H9 (cell line): ENCODE measurements around the gene COPS8. TPM values are rescaled to one million over a fixed set of nuclear protein-coding genes. Genes with fewer than 3 reads are reported as not detected.

Source experiments
- DNase-seq: peaks from one replicate; pipeline ENCODE4 v3.0.0-alpha.2; 2017
- H2AFZ ChIP-seq: one replicate; pipeline ENCODE4 v1.6.1; 2013; ENCODE audit warnings: mild to moderate bottlenecking, low read length, control low read depth, moderate library complexity
- H2AK5ac ChIP-seq: 2 replicates; pipeline ENCODE4 v1.6.1; 2013; ENCODE audit warnings: low read length, control low read depth, mixed read lengths; ENCODE audit not compliant: insufficient read length
- H2BK120ac ChIP-seq: one replicate; pipeline ENCODE4 v1.6.1; 2013; ENCODE audit warnings: low read depth, mild to moderate bottlenecking, low read length, control low read depth, inconsistent platforms; ENCODE audit not compliant: poor library complexity, severe bottlenecking
- H2BK12ac ChIP-seq: 2 replicates; pipeline ENCODE4 v1.6.1; 2013; ENCODE audit warnings: low read length, control low read depth, mixed read lengths, low read depth; ENCODE audit not compliant: insufficient read length
- H2BK15ac ChIP-seq: 2 replicates; pipeline ENCODE4 v1.6.1; 2013; ENCODE audit warnings: low read depth, low read length, control low read depth
- H2BK20ac ChIP-seq: one replicate; pipeline ENCODE4 v1.6.1; 2013; ENCODE audit warnings: low read depth, mild to moderate bottlenecking, low read length, control low read depth, inconsistent platforms; ENCODE audit not compliant: poor library complexity, severe bottlenecking
- H2BK5ac ChIP-seq: 2 replicates; pipeline ENCODE4 v1.6.1; 2013; ENCODE audit warnings: low read length, control low read depth, mixed read lengths; ENCODE audit not compliant: insufficient read length
- H3K14ac ChIP-seq: 2 replicates; pipeline ENCODE4 v1.6.1; 2013; ENCODE audit warnings: low read length, control low read depth; ENCODE audit not compliant: insufficient read depth
- H3K18ac ChIP-seq: 2 replicates; pipeline ENCODE4 v1.6.1; 2013; ENCODE audit warnings: low read depth, mild to moderate bottlenecking, mixed read lengths, low read length, control low read depth; ENCODE audit not compliant: insufficient read length
- H3K23ac ChIP-seq: 2 replicates; pipeline ENCODE4 v1.6.1; 2013; ENCODE audit warnings: low read length, control low read depth, mixed read lengths, low read depth; ENCODE audit not compliant: insufficient read length
- H3K23me2 ChIP-seq: 2 replicates; pipeline ENCODE4 v1.6.1; 2013; ENCODE audit warnings: low read depth, mild to moderate bottlenecking, mixed read lengths, low read length, control low read depth; ENCODE audit not compliant: insufficient read length, poor library complexity, severe bottlenecking
- H3K27ac ChIP-seq: 2 replicates; pipeline ENCODE4 v1.5.1; 2013; ENCODE audit warnings: low read length, control low read depth, mixed read lengths, low read depth; ENCODE audit not compliant: insufficient read length
- H3K27me3 ChIP-seq: 2 replicates; pipeline ENCODE4 v1.6.1; 2013; ENCODE audit warnings: low read length, control low read depth, inconsistent platforms; ENCODE audit not compliant: insufficient read depth
- H3K4ac ChIP-seq: 2 replicates; pipeline ENCODE4 v1.6.1; 2013; ENCODE audit warnings: low read depth, mild to moderate bottlenecking, control low read depth, inconsistent platforms, low read length, moderate library complexity
- H3K4me1 ChIP-seq: 2 replicates; pipeline ENCODE4 v1.6.1; 2013; ENCODE audit warnings: low read length, control low read depth, inconsistent platforms; ENCODE audit not compliant: insufficient read depth
- H3K4me2 ChIP-seq: 2 replicates; pipeline ENCODE4 v1.6.1; 2013; ENCODE audit warnings: low read length, control low read depth, mixed read lengths; ENCODE audit not compliant: insufficient read length, insufficient read depth
- H3K56ac ChIP-seq: 2 replicates; pipeline ENCODE4 v1.6.1; 2013; ENCODE audit warnings: low read depth, mild to moderate bottlenecking, mixed read lengths, low read length, control low read depth; ENCODE audit not compliant: insufficient read length
- H3K79me1 ChIP-seq: 2 replicates; pipeline ENCODE4 v1.6.1; 2013; ENCODE audit warnings: low read depth, mild to moderate bottlenecking, moderate library complexity, low read length, control low read depth, inconsistent platforms; ENCODE audit not compliant: insufficient read depth, poor library complexity, severe bottlenecking
- H3K79me2 ChIP-seq: 2 replicates; pipeline ENCODE4 v1.6.1; 2013; ENCODE audit warnings: low read length, control low read depth, inconsistent platforms; ENCODE audit not compliant: insufficient read depth
- H3K9ac ChIP-seq: 2 replicates; pipeline ENCODE4 v1.6.1; 2013; ENCODE audit warnings: low read length, control low read depth, mixed read lengths; ENCODE audit not compliant: insufficient read length; ENCODE audit errors: extremely low read depth
- H3K9me3 ChIP-seq: one replicate; pipeline ENCODE4 v1.6.1; 2013; ENCODE audit warnings: low read depth, low read length, inconsistent platforms; ENCODE audit not compliant: control insufficient read depth
- H3T11ph ChIP-seq: one replicate; pipeline ENCODE4 v1.6.1; 2013; ENCODE audit warnings: mild to moderate bottlenecking, low read length, control low read depth, inconsistent platforms
- H4K20me1 ChIP-seq: one replicate; pipeline ENCODE4 v1.6.1; 2013; ENCODE audit not compliant: control insufficient read depth, insufficient read length, insufficient read depth
- H4K5ac ChIP-seq: 2 replicates; pipeline ENCODE4 v1.6.1; 2013; ENCODE audit warnings: low read depth, mild to moderate bottlenecking, mixed read lengths, low read length, control low read depth; ENCODE audit not compliant: insufficient read length
- H4K8ac ChIP-seq: replicated peaks from 2 replicates; pipeline ENCODE4 v1.6.1; 2013; ENCODE audit warnings: low read length, control low read depth, mixed read lengths, low read depth; ENCODE audit not compliant: insufficient read length
- H4K91ac ChIP-seq: 2 replicates; pipeline ENCODE4 v1.6.1; 2013; ENCODE audit warnings: low read depth, mild to moderate bottlenecking, moderate library complexity, mixed read lengths, low read length, control low read depth; ENCODE audit not compliant: insufficient read length
- H3K27ac Mint-ChIP-seq, 3 experiments: 2 replicates in 2 of 3; 3 replicates in 1 of 3; pipeline ENCODE4 v1.8.0; 2020 to 2021; ENCODE audit warnings: mixed read lengths in 3 of 3, mild to moderate bottlenecking in 1 of 3, moderate library complexity in 1 of 3
- H3K27me3 Mint-ChIP-seq: 2 replicates; pipeline ENCODE4 v1.8.0; 2021; ENCODE audit warnings: low read depth, mild to moderate bottlenecking, moderate library complexity, mixed read lengths
- H3K36me3 Mint-ChIP-seq, 3 experiments: 2 replicates in 2 of 3; 3 replicates in 1 of 3; pipeline ENCODE4 v1.8.0; 2020 to 2021; ENCODE audit warnings: low read depth in 3 of 3, mixed read lengths in 3 of 3; ENCODE audit not compliant: insufficient read depth in 1 of 3
- H3K4me1 Mint-ChIP-seq, 2 experiments: 2 replicates each; pipeline ENCODE4 v1.8.0; 2020; ENCODE audit warnings: mixed read lengths in 2 of 2
- H3K4me3 Mint-ChIP-seq, 2 experiments: 2 replicates in 1 of 2; 3 replicates in 1 of 2; pipeline ENCODE4 v1.8.0; 2020 to 2021; ENCODE audit warnings: mild to moderate bottlenecking in 2 of 2, mixed read lengths in 2 of 2, moderate library complexity in 1 of 2
- H3K9me3 Mint-ChIP-seq, 2 experiments: 2 replicates in 1 of 2; 3 replicates in 1 of 2; pipeline ENCODE4 v1.8.0; 2020; ENCODE audit warnings: mild to moderate bottlenecking in 2 of 2, mixed read lengths in 2 of 2, moderate library complexity in 1 of 2
- WGBS: extraction: QIAGEN DNeasy Blood & Tissue Kit; methylation state at CpG from one replicate; pipeline ENCODE4 v1.1.7; 2013; ENCODE audit warnings: missing lambda C conversion rate, low lambda C conversion rate, mixed read lengths; ENCODE audit not compliant: insufficient read length; ENCODE audit errors: extremely low coverage; 5-methylcytosine and 5-hydroxymethylcytosine counted together
- total RNA-seq: library from RNA; stranded (reverse); gene quantifications from 2 replicates; pipeline ENCODE4 v1.2.1, GENCODE V29; 2021
- TF ChIP-seq, protein P1 (sequence below): fragments of 200-600 bp; sonication (generic); conservative IDR thresholded peaks from 3 replicates; pipeline ENCODE4 v1.8.0; 2021; ENCODE audit warnings: antibody characterized with exemption, mild to moderate bottlenecking

The COPS8 gene
- total RNA-seq, 1 experiment from 2014 or later = 65.2 TPM

- H3K9me3 ChIP-seq = no peaks in the 10 kb centered on the region
- H2BK15ac ChIP-seq = no peak overlapping the region
- WGBS = no CpG with 5 or more reads among the region's 6 CpGs
- Mint-ChIP-seq H3K27ac (peak overlapping the region in 2 of 3 experiments; percentile 31 to 49; a peak in 5 of 7 replicates), H3K4me1 (peaks cover 14 to 15% of the 10 kb centered on the region in 2 experiments), H3K9me3 (no peaks in the 10 kb centered on the region), H3K27me3 (no peaks in the 10 kb centered on the region), H3K4me3 (no peak overlapping the region), H3K36me3 (peaks cover 19 to 52% (median 42%) of the 10 kb centered on the region in 3 experiments; a peak in 6 of 7 replicates)
- no peaks in the 10 kb centered on the region for H4K20me1 ChIP-seq
- H2AK5ac ChIP-seq = no peak overlapping the region
- no peak overlapping the region for H3K4ac ChIP-seq
- no peaks in the 10 kb centered on the region for H3K27me3 ChIP-seq
- H2AFZ ChIP-seq = no peak overlapping the region
- H3K4me2 ChIP-seq = no peak overlapping the region
- H2BK12ac ChIP-seq = no peak overlapping the region
- H2BK20ac ChIP-seq = no peak overlapping the region
- H3K4me1 ChIP-seq = no peaks in the 10 kb centered on the region
- H3K9ac ChIP-seq = no peak overlapping the region
- H3K18ac ChIP-seq = no peak overlapping the region
- H3K27ac ChIP-seq = no peak overlapping the region
- H4K5ac ChIP-seq = no peak overlapping the region
- DNase-seq = peak; percentile 34
- no peak overlapping the region for H3K14ac ChIP-seq
- no peak overlapping the region for H2BK120ac ChIP-seq
- H2BK5ac ChIP-seq = no peak overlapping the region
- H3T11ph ChIP-seq = no peak overlapping the region
- TF ChIP-seq, protein P1, sequence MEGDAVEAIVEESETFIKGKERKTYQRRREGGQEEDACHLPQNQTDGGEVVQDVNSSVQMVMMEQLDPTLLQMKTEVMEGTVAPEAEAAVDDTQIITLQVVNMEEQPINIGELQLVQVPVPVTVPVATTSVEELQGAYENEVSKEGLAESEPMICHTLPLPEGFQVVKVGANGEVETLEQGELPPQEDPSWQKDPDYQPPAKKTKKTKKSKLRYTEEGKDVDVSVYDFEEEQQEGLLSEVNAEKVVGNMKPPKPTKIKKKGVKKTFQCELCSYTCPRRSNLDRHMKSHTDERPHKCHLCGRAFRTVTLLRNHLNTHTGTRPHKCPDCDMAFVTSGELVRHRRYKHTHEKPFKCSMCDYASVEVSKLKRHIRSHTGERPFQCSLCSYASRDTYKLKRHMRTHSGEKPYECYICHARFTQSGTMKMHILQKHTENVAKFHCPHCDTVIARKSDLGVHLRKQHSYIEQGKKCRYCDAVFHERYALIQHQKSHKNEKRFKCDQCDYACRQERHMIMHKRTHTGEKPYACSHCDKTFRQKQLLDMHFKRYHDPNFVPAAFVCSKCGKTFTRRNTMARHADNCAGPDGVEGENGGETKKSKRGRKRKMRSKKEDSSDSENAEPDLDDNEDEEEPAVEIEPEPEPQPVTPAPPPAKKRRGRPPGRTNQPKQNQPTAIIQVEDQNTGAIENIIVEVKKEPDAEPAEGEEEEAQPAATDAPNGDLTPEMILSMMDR = no peak
- H4K8ac ChIP-seq = no peak overlapping the region
- H3K23me2 ChIP-seq = no peaks in the 10 kb centered on the region
- no peaks in the 10 kb centered on the region for H3K79me1 ChIP-seq
- H3K56ac ChIP-seq = no peak overlapping the region
- H3K79me2 ChIP-seq = no peaks in the 10 kb centered on the region
- no peak overlapping the region for H3K23ac ChIP-seq
- H4K91ac ChIP-seq = no peak overlapping the region
Observed at GRCh38 chr2:237101118-237101979, 15.7 kb downstream of the COPS8 start.
